ENCODE data around the gene TIE1.

- no peak for TF ChIP-seq POLR2A (IDR thresholded peaks at IDR 0.05)
- TF ChIP-seq, protein P1, sequence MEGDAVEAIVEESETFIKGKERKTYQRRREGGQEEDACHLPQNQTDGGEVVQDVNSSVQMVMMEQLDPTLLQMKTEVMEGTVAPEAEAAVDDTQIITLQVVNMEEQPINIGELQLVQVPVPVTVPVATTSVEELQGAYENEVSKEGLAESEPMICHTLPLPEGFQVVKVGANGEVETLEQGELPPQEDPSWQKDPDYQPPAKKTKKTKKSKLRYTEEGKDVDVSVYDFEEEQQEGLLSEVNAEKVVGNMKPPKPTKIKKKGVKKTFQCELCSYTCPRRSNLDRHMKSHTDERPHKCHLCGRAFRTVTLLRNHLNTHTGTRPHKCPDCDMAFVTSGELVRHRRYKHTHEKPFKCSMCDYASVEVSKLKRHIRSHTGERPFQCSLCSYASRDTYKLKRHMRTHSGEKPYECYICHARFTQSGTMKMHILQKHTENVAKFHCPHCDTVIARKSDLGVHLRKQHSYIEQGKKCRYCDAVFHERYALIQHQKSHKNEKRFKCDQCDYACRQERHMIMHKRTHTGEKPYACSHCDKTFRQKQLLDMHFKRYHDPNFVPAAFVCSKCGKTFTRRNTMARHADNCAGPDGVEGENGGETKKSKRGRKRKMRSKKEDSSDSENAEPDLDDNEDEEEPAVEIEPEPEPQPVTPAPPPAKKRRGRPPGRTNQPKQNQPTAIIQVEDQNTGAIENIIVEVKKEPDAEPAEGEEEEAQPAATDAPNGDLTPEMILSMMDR (IDR thresholded peaks at IDR 0.05) = no peak
These were observed 16.1 kb downstream of the TIE1 start for GRCh38 chr1:43316738-43317520.

Data from uterus (tissue), 2 donors.